Heart left ventricle (tissue), 13 donors: ENCODE data around the gene CDH23.

Source experiments
- POLR2A ChIP-seq, 2 donors: fragments of 450-650 bp; IDR thresholded peaks; one replicate each; pipeline ENCODE4 v1.6.1; 2017; ENCODE audit warnings: antibody characterized with exemption in 2 of 2, mild to moderate bottlenecking in 2 of 2, moderate library complexity in 2 of 2
- TF ChIP-seq, protein P1 (sequence below), 12 donors: fragments of 200-600 bp; sonication (generic) in 4 of 12; IDR thresholded peaks; one replicate each; pipeline versions ENCODE4 v1.5.0 to v1.8.0; 2018 to 2022; ENCODE audit warnings: antibody characterized with exemption in 12 of 12, mild to moderate bottlenecking in 5 of 12
- donor health status: ischemic (EF 13 %, LVEDD 7.1; RV severe dilation, severe dysfunction).
- donor health status: DM: no; HTN: yes; CAD: no.
- donor health status: DM: no; HTN: no; CAD: no.
- donor health status: ischemic (EF 25% LVEDD 6.9; RV normal size, moderate dysfunction).
- donor health status: ischemic (EF 25% LVEDD 5.7; RV mildly dilated, moderate dysfunction).
- donor health status: ischemic (EF 35%, LVEDD 5.7; RV mildly dilated, moderate dysfunction).
- donor health status: nonischemic (EF 11% LVEDD 7.7; RV severe dilation, severe dysfunction).
- donor health status: DM: yes; HTN: yes; CAD: no.
- donor health status: PGD.
- donor health status: ischemic (EF 29% LVEDD 5.4; RV normal size, mild dysfunction).
- donor health status: nonischemic (EF 23%, LVEDD 6.1; RV moderate dilation, normal function).

DNA sequence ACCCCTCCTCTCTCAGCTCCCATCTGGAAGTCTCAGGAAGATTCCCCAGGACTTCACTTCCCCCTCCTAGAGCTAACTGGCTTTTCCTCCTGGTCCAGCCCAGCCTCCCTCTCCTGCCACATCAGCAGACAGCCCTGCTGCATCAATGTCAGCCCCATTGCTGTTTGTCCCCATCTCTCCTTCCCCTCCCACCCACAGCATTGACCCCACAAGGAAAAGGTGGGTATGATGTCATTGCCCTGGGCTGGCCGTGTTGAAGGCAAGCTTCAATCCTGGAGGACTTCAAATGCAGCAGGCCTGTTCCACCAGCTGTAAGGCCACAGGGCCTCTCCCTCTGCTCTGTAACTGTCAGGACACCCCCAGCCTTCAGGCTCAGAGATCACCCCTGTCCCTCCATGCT is 256.3 kb downstream of the CDH23 start:
- TF ChIP-seq POLR2A (IDR thresholded peaks at IDR 0.05): no peak
- TF ChIP-seq, protein P1, sequence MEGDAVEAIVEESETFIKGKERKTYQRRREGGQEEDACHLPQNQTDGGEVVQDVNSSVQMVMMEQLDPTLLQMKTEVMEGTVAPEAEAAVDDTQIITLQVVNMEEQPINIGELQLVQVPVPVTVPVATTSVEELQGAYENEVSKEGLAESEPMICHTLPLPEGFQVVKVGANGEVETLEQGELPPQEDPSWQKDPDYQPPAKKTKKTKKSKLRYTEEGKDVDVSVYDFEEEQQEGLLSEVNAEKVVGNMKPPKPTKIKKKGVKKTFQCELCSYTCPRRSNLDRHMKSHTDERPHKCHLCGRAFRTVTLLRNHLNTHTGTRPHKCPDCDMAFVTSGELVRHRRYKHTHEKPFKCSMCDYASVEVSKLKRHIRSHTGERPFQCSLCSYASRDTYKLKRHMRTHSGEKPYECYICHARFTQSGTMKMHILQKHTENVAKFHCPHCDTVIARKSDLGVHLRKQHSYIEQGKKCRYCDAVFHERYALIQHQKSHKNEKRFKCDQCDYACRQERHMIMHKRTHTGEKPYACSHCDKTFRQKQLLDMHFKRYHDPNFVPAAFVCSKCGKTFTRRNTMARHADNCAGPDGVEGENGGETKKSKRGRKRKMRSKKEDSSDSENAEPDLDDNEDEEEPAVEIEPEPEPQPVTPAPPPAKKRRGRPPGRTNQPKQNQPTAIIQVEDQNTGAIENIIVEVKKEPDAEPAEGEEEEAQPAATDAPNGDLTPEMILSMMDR (IDR thresholded peaks at IDR 0.05): no peak
